DMS153 (cell line): Measurements from ENCODE around the gene GDF9.
A peak's percentile ranks its signal among the peaks of the same experiment; 100 is the strongest.
"Not testable (repeated sequence)": the region's sequence is repeated elsewhere in the genome, so short reads cannot be mapped to it uniquely, and the experiment has no call there.

Experiments
- DNase-seq: peaks from one replicate; lab custom pipeline; 2025; lab: John Stamatoyannopoulos, UW

GDF9 gene

GRCh38 chr5:132872788-132873118 is 6.5 kb upstream of the GDF9 start:
- DNase-seq = no peak

- no peak for DNase-seq
Observed at GRCh38 chr5:132871459-132872284, 5.4 kb upstream of the GDF9 start.

GRCh38 chr5:132870801-132871200 is 4.5 kb upstream of the GDF9 start:
- DNase-seq = no peak

- DNase-seq = no peak
Observed at GRCh38 chr5:132868754-132869153, 2.5 kb upstream of the GDF9 start.

GRCh38 chr5:132867046-132867451 is 780 bp upstream of the GDF9 start:
- no peak for DNase-seq

- no peak for DNase-seq
Observed at GRCh38 chr5:132865668-132866341, 464 bp downstream of the GDF9 start.

GRCh38 chr5:132860742-132861141 is 5.5 kb downstream of the GDF9 start:
- DNase-seq = no peak

GRCh38 chr5:132859889-132860437 is 6.3 kb downstream of the GDF9 start:
- no peak for DNase-seq

- no peak for DNase-seq
Observed at GRCh38 chr5:132856011-132856410, 10.3 kb downstream of the GDF9 start.

- DNase-seq = not testable (repeated sequence)
Observed at GRCh38 chr5:132854992-132855391, 11.3 kb downstream of the GDF9 start.

- no peak for DNase-seq
Observed at GRCh38 chr5:132854301-132854700, 12.0 kb downstream of the GDF9 start.

GRCh38 chr5:132853790-132854189 is 12.5 kb downstream of the GDF9 start:
- DNase-seq = peak; percentile 22

- DNase-seq = no peak
Observed at GRCh38 chr5:132853323-132853722, 12.9 kb downstream of the GDF9 start.

GRCh38 chr5:132850066-132850465 is 16.2 kb downstream of the GDF9 start:
- no peak for DNase-seq

- no peak for DNase-seq
Observed at GRCh38 chr5:132849347-132849746, 16.9 kb downstream of the GDF9 start.

- DNase-seq = no peak
Observed at GRCh38 chr5:132848270-132848669, 18.0 kb downstream of the GDF9 start.

- no peak for DNase-seq
Observed at GRCh38 chr5:132841305-132841704, 25.0 kb downstream of the GDF9 start.

- DNase-seq = no peak
Observed at GRCh38 chr5:132840896-132841295, 25.4 kb downstream of the GDF9 start.

- DNase-seq = no peak
Observed at GRCh38 chr5:132840313-132840712, 26.0 kb downstream of the GDF9 start.

- DNase-seq = no peak
Observed at GRCh38 chr5:132839426-132840301, 26.6 kb downstream of the GDF9 start.

GRCh38 chr5:132838516-132839282 is 27.6 kb downstream of the GDF9 start:
- DNase-seq = no peak

- DNase-seq = no peak
Observed at GRCh38 chr5:132837868-132838267, 28.4 kb downstream of the GDF9 start.
